Stimulated activated CD8-positive, alpha-beta memory T cell treated with anti-CD3 and anti-CD28 coated beads, Interleukin-7, amount 100 ng/mL, for 48 hours (primary cell): ENCODE data around the gene FBRSL1.
"Not testable (repeated sequence)": the region's sequence is repeated elsewhere in the genome, so short reads cannot be mapped to it uniquely, and the experiment has no call there.

Experiments
- DNase-seq, 2 donors: peaks; one replicate each; pipeline ENCODE4 v3.0.0-alpha.2; 2020; ENCODE audit warnings: low read depth in 1 of 2; ENCODE audit errors: extremely low read depth in 1 of 2

FBRSL1 gene

DNA sequence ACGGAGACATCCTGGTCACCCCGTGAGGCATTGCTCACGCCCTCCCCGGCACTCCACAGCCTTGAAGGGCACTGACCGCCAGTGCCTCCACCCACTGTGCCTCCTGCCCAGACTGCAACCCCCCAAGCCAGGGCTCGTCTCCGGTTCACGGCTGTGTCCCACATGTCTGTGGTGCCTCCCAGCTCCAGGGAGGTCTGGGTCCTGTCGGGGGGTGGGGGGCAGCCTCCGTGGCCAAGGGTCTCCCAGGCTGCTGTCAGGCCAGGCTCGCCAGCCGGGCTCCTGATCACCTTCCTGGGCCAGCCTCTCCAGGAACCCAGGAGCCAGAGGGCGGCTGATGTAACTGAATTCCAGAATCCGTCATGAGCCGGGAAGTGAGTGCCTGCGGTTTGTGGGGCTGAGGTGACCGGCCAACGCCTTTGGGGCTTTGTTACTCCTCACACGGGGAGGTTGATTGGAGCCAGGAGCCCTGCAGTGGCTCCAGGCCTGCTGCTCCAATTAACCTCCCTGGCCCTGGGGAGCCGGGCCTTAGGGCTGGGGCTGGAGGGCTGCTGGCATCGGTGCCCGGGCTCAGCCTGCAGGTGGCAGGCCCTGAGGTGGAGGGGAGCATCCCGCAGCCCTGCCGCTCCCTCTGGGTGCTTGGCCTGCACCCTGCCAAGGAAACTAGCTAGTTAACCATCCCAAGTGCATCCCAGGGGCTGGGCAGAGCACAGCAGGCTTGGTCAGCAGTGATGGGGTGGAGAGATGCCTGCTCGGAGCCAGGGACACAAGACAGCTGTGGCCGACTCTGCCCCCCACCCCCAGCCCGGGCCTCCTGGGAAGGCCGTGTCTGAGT, 36.4 kb upstream of the FBRSL1 start:
- no peak for DNase-seq

DNA sequence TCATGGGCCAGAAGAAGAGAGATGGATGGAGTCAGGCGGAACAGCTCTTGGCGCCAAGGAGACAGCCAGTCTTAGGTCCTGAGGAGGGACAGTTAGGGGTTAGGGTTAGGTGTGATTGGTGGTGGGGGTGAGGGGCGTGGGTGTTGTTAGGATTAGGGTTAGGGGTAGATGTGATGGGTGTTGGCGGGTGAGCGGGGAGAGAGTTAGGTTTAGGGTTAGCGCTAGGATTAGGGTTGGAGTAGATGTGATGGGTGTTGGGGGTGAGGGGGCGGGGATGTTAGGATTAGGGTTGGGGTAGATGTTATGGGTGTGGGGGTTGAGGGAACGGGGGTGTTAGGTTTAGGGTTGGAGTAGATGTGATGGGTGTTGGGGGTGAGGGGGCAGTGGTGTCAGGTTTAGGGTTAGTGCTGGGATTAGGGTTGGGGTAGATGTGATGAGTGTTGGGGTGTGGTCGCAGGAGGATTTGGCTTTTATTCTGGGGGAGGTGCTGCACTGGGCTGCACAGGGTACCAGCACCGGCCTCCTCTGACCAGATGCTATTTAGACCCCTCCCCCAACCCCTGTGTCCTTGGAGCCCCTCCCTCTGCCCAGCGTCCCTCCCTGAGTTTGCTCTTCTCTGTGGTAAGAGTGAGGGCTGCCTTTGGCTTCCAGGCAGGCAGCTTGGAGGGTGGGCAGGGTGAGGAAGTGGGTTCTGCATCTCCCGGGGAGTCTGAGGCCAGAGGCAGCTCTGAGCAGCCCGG, 35.6 kb upstream of the FBRSL1 start:
- no peak for DNase-seq

DNA sequence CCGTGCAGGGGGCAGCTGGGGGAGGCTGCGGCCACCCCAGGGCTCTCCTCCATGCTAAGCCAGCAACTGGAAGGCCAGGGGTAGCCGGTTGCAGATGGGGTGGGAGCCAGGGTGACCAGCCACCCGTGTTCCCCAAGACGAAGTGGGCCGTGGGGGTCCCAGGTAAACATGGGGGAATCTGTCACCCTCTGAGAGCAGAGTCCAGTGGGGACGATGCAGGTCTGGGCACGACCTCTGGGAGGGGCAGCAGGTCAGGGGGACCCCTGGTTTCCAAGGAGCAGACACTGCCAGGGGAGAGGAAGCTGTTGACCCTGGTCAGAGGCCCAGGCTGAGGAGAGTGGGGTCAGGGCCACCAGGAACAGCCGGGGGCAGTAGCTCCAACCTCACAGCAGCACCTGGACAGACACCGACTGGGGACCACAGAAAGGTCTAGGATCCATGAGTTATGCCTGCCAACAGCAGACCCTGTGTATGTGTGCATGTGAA, 35.0 kb upstream of the FBRSL1 start:
- DNase-seq, result no peak

DNA sequence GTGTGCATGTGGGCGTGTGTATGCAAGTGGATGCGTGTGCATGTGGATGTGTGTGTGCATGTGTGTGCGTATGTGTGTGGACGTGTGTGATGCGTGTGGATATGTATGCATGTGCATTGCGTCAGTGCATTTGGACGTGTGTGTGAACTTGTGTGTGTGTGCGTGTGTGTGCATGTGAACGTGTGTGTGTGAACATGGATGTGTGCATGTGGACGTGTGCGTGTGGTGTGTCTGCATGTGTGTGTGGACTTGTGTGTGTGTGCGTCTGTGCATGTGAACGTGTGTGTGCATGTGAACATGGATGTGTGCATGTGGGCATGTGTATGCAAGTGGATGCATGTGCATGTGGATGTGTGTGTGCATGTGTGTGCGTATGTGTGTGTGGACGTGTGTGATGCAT, 34.4 kb upstream of the FBRSL1 start:
- no peak for DNase-seq

DNA sequence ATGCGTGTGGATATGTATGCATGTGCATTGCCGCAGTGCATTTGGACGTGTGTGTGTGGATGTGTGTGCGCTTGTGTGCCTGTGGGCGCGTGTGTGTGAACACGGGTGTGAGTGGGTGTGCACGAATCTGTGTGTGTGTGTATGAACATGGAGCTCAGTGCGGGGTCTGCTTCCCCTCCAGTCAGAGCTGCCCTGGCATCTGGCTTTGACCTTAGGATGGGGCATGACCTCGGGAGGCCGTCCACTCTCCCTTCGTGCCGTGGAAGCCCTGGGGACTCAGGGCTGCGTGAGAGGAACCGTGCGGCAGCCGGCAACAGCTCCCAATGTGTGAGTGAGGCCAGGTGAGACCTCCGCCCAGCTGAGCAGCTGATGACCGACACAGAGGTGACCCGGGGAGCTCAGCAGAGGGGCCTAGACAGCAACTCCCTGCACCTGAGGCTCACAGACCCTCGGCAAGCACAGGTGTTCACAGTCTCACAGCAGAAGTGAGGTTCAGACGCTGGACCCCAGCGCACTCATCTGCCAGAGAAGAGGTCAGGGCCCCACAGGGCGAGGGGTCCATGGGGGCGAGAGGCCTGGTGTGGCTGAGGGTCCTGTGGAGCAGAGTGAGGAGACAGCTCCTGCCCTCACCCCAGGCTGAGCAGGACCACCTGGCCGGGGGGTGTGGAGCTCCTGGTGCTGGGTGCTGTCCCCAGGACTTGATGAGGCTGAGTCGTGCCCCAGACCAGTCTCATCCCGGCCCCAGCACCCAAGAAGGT, 33.6 kb upstream of the FBRSL1 start:
- no peak for DNase-seq

DNA sequence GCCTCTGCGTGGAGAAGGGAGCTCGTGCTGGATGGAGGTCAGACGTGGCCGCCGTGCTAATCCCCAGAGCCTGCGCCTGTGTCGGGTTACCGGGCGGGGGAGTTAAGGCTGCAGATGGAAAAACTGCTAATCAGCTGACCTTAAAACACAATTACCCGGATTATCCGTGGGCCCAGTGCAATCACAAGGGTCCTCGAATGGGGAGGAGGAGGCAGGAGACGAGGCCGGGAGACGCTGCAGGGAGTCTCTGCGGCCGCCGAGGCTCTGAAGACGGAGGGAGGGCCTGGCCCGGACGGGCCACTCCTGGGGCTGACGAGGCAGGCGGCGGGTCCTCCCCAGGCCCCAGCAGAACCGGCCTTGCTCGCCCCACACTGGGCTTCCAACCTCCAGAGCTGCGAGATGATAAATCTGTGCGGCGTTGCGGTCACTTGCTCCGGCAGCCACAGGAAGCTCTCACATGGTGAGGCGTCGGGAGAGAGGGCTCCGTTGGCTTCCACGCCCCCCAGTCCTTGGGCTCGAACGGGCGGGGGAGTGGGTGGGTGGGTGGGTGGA, 32.9 kb upstream of the FBRSL1 start:
- no peak for DNase-seq

DNA sequence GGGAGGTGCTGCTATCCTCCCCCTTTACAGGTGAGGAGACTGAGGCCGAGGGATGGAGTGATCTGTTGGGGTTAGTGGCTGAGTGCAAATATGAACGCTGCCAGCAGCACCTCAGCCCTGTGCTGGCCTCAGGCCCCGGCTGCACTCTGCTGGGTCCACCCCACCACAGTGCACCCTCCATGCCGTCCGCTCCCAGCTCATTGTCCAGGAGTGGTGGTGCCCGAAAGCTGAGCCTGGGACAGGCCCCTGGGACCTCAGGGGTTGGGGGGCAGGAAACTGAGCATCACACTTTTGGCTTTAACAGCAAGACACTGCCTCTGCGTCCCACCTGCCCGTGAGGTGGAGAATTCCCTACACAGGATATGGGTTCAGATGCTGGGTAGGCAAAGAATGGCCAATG, 31.5 kb upstream of the FBRSL1 start:
- DNase-seq, result no peak

DNA sequence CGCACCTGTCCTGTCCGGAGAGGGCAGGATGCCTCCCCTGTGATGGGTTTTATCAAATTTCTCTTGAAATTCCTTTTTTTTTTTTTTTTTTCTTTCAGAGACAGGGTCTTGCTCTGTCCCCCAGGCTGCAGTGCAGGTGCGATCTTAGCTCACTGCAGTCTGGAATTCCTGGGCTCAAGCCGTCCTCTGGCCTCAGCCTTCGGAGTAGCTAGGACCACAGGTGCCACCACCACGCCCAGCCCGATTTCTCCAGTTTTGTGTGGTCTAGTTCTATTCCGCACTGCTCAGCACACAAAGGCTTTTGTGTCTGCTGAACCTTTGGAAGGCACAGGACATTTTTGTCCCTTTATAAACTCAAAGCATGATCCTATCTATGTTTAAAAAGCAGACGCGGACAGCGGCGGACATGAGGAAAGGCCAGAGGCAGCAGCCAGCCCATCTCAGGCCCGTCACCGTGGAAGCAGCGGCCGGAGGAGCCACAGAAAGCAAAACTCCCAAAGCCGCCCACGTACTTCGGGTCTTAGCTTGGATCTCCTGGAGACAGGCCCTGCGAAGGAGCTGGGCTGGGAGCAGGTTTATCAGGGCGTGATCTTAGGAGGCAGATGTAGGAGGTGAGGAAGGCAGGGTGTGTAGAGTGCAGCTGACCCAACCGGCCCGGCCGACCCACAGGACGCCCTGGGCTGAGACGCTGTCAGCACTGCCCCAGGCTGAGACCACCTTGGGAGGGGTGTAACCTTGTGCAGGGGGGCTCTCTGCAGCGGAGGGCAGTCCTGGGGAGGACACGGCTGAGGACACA, 30.9 kb upstream of the FBRSL1 start:
- DNase-seq, result no peak

DNA sequence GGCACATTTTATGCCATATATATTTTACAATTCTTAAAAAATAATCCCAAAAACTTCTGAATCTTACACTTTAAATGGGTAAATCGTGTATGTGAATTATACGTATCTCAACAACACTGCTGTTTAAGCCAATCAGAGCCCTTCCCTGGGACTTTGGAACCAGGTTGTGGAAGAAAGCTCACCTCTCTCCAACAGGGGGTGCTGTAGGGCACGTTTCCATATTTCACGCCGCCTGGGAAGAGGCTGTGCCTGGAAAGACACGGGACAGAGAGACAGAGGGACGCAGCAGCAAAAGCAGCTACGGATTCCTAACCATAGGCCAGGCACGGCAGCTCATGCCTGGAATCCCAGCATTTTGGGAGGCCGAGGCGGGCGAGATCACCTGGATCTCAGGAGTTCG, 29.4 kb upstream of the FBRSL1 start:
- no peak for DNase-seq

DNA sequence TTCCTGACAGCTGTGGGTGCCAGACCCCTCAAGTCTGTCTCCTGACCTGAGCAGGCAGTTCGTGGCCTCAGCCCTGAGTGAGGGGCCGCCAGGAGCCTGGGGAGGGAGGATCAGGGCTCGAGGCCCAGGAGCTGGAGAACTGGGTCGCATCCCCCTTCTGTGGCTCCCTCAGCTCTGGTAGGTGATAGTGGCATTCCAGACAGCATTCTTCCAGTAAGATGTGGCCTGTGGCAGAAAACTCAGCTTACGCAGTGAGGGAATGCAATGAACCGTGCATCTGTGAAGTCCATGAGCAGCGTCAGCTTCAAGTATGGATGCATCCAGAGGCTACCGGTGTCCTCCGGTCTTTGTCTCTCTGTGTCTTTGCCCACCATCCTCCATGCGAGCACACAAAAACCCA, 28.4 kb upstream of the FBRSL1 start:
- no peak for DNase-seq

DNA sequence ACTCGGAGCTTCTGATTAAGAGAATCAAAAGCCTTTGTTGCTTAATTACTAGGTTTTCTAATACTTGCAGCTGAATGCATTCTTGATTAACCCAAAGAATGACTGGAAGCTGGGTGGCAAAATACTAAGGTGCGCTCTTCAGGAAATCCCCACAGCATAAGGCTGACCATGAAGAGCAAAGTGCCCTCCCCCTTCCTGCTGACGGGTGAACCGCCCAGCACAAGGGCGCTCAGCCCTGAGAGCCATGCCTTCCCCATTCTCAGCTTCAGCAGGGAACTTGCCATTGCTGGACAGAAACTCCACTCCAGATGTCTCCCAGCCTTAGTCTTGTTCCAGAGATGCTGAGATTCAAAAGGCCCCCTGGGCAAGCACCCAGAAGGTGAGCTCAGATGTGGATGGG, 27.2 kb upstream of the FBRSL1 start:
- DNase-seq, result no peak

DNA sequence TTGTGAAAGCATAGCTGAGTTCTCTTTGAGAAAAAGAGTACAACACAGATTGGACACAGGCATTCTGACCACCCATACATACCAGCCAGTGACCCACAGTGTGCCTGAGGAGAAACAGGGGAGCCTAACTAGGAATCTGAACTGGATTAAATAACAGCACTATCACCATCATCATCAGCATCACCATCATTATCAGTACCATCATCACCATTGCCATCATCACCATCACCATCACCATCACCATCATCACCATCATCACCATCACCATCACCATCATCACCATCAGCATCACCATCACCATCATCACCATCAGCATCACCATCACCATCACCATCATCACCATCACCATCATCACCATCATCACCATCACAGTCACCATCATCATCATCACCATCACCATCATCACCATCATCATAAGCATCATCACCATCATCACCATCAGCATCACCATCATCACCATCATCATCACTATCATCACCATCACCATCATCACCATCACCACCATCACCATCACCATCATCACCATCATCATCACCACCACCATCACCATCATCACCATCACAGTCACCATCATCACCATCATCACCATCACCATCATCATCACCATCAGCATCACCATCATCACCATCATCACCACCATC, 26.5 kb upstream of the FBRSL1 start:
- DNase-seq, result not testable (repeated sequence)

DNA sequence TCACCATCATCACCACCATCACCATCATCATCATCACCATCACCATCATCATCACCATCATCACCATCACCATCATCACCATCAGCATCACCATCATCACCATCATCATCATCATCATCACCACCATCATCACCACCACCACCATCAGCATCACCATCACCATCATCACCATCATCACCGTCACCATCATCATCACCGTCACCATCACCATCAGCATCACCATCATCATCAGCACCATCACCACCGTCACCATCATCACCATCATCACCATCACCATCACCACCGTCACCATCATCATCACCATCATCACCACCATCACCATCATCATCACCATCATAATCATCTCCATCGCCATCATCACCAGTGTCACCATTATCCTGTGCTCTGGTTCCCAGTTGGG, 25.6 kb upstream of the FBRSL1 start:
- DNase-seq, result not testable (repeated sequence)

DNA sequence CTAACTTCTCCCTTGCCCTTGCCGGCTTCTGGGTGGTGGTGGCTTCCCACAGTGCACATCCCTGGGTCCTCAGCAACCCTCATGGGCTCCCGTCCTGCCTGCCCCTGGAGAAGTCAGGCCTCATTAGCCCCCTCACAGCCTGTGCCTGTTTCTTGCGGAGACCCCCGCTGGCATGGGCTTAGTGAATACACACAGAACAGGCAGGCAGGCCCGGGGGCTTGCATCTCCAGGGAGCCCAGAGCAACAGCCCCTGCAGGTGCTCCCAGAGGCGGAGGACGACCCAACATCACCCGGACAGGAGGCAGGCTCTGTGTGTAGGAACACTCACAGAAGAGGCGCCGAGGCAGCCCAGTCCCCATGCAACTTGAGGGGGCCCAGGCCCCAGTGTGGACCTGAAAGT, 25.1 kb upstream of the FBRSL1 start:
- no peak for DNase-seq

DNA sequence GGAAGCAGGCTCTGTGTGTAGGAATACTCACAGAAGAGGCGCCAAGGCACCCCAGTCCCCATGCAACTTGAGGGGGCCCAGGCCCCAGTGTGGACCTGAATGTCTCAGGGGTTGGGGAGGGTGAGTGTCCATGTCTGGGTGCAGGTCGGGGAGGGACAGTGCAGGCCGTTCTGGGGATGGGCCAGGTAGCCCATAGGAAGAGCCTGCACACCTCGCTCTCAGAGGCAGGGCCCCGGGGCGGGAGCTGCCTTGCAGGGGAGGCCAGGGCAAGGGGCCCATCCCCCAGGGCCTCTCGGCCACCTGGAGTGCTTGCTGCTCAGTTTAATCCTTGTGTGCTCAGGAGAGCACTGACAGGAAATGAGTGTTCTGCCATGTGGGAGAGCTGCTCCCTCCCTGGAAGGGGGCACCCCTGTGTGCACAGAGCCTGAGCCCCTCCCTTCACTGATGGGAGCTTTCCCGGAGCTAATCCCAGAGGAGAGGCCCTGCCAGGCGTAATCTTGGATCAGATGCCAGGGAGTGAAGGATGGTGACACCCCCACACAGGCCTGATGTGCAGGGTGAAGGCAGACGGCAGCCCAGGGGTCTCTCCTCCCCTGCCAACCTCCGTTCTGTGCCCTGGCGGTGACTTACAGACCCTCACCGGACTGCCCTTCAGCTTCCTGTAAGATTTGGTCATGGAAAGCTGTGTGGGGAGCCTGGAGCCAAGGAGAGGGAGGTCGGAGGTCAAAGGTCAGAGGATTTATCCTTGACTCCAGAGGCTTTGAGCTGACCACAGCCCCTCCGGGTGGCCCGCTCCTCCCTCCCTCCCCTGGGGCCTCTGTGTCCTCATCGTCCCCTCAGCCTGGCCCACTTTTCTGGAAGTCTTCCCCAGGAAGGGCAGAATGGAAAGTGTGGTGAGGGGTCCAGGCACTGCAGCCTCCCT, 24.4 kb upstream of the FBRSL1 start:
- DNase-seq, result no peak

DNA sequence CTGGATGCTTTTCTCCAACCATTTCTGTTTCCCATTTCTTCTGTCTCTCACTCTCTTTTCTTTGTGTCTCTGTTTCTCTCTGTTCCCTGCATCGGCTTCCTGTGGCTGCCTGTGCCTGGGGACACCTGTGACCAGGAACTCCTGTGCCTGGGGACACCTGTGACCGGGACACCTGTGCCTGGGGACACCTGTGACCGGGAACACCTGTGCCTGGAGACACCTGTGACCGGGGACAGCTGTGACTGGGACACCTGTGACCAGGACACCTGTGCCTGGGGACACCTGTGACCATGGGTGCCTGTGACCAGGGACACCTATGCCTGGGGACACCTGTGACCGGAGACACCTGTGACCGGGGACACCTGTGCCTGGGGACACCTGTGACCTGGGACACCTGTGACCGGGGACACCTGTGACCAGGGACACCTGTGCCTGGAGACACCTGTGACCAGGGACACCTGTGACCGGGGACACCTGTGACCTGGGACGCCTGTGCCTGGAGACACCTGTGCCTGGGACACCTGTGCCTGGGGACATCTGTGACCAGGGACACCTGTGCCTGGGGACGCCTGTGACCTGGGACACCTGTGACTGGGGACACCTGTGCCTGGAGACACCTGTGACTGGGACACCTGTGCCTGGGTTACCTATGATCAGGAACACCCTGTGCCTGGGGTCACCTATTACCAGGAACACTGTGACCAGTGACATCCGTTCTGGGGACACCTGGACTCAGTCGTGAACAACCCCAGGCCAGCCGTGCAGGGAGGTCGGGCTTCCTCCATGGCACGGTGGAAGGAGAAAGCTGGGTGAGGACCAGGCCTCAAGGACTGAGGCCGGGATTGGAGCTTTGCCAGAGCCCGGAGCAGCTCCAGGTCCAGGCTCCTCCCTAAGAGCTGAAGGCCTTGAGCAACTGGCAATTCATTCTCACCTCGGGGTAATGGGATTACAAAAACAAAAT, 23.4 kb upstream of the FBRSL1 start:
- DNase-seq, result no peak

DNA sequence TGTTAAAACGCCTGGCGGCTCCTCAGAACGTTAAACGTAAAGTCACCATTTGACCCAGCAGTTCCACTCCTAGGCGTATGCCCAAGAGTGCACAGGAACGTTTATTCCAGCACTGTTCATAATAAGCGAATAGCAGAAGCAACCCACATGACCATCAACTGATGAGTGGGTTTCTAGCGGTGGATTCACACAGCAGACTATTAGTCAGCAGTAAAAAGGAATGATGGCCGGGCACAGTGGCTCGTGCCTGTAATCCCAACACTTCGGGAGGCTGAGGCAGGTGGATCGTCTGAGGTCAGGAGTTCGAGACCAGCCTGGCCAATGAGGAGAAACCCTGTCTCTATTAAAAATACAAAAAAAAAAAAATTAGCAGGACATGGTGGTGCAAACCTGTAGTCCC, 22.4 kb upstream of the FBRSL1 start:
- no peak for DNase-seq

DNA sequence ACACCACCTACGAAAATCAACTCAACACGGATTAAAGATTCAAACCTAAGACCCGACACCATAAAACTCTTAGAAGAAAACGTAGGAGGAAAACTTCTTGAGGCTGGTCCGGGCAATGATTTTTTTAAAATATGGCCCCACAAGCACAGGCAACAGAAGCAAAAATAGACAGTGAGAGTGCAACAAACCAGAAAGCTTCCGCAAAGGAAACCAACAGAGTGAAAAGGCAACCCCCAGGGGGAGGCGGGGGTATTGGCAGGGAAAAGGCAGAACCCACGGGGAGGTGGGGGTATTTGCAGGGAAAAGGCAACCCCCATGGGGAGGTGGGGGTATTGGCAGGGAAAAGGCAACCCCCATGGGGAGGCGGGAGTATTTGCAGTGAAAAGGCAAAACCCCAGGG, 20.5 kb upstream of the FBRSL1 start:
- no peak for DNase-seq
